Measurements from ENCODE around the gene CHRNG. TPM values are rescaled to one million over a fixed set of nuclear protein-coding genes. Genes with fewer than 3 reads are reported as not detected.

The CHRNG gene
- total RNA-seq, 1 donor from 2014 or later = not detected

- Mint-ChIP-seq H3K4me3 (no peak within 1 kb of the TSS), H3K27ac (no peak within 1 kb of the TSS), H3K27me3 (peaks cover 24% of the 10 kb centered on the region), H3K9me3 (no peaks in the 10 kb centered on the region), H3K4me1 (peaks cover 2% of the 10 kb centered on the region), H3K36me3 (ENCODE audit: low read depth) (no peaks in the 10 kb centered on the region)
- DNase-seq = no peak
- intact Hi-C loops (cut with micrococcal nuclease) = no loop called here
These were observed 19.7 kb upstream of the CHRNG start, which contains the start of gene PRSS56 for GRCh38 chr2:232519581-232520438. Gene PRSS56 (plus strand): TSS chr2:232520388. CDS start chr2:232520599, 211 bp downstream.

- H3K9me3 Mint-ChIP-seq = no peaks in the 10 kb centered on the region
- H3K36me3 Mint-ChIP-seq (ENCODE audit: low read depth) = no peaks in the 10 kb centered on the region
- no peak for DNase-seq
- intact Hi-C loops (cut with micrococcal nuclease) = no loop called here
- no peak overlapping the region for H3K27ac Mint-ChIP-seq
- H3K4me1 Mint-ChIP-seq = peaks cover 2% of the 10 kb centered on the region
- no peak overlapping the region for H3K4me3 Mint-ChIP-seq
- peaks cover 24% of the 10 kb centered on the region for H3K27me3 Mint-ChIP-seq
These were observed 19.0 kb upstream of the CHRNG start for GRCh38 chr2:232520489-232520888.

- Mint-ChIP-seq H3K27me3 (peaks cover 24% of the 10 kb centered on the region), H3K4me1 (peaks cover 2% of the 10 kb centered on the region), H3K9me3 (no peaks in the 10 kb centered on the region), H3K4me3 (no peak overlapping the region), H3K36me3 (ENCODE audit: low read depth) (no peaks in the 10 kb centered on the region), H3K27ac (no peak overlapping the region)
- intact Hi-C loops (cut with micrococcal nuclease) = no loop called here
- no peak for DNase-seq
These were observed 18.4 kb upstream of the CHRNG start for GRCh38 chr2:232521098-232521497.

GRCh38 chr2:232521959-232522622, 17.4 kb upstream of the CHRNG start:
- Mint-ChIP-seq H3K27ac (no peak overlapping the region), H3K36me3 (ENCODE audit: low read depth) (no peaks in the 10 kb centered on the region), H3K9me3 (no peaks in the 10 kb centered on the region), H3K4me3 (no peak overlapping the region), H3K4me1 (peaks cover 2% of the 10 kb centered on the region), H3K27me3 (peaks cover 28% of the 10 kb centered on the region)
- peak; percentile 90 for DNase-seq
- intact Hi-C loops (cut with micrococcal nuclease) = loop anchor here (2.0 kb wide), 1 partner anchor 75 kb away; no protein-coding TSS in a partner anchor

GRCh38 chr2:232522623-232523401, 16.7 kb upstream of the CHRNG start:
- Mint-ChIP-seq H3K4me1 (peaks cover 2% of the 10 kb centered on the region), H3K36me3 (ENCODE audit: low read depth) (no peaks in the 10 kb centered on the region), H3K27me3 (peaks cover 31% of the 10 kb centered on the region), H3K9me3 (no peaks in the 10 kb centered on the region), H3K4me3 (peak overlapping the region; percentile 47), H3K27ac (no peak overlapping the region)
- no peak for DNase-seq
- intact Hi-C loops (cut with micrococcal nuclease) = loop anchor here (2.0 kb wide), 1 partner anchor 76 kb away; no protein-coding TSS in a partner anchor

- intact Hi-C loops (cut with micrococcal nuclease) = loop anchor here (2.0 kb wide), 1 partner anchor 77 kb away; no protein-coding TSS in a partner anchor
These were observed 16.1 kb upstream of the CHRNG start for GRCh38 chr2:232523402-232523681.

GRCh38 chr2:232523682-232524597, 15.6 kb upstream of the CHRNG start:
- intact Hi-C loops (cut with micrococcal nuclease) = loop anchor here (2.0 kb wide), 1 partner anchor 77 kb away; no protein-coding TSS in a partner anchor
- no peaks in the 10 kb centered on the region for H3K9me3 Mint-ChIP-seq
- peak overlapping the region; percentile 41 for H3K4me3 Mint-ChIP-seq
- H3K4me1 Mint-ChIP-seq = peaks cover 6% of the 10 kb centered on the region
- H3K36me3 Mint-ChIP-seq (ENCODE audit: low read depth) = no peaks in the 10 kb centered on the region
- peak; percentile 70 for DNase-seq
- peaks cover 33% of the 10 kb centered on the region for H3K27me3 Mint-ChIP-seq
- no peak overlapping the region for H3K27ac Mint-ChIP-seq

More at GRCh38 chr2:232523402-232523681, 16.1 kb upstream of the CHRNG start:
- Mint-ChIP-seq H3K4me3 (peak overlapping the region; percentile 47), H3K9me3 (no peaks in the 10 kb centered on the region), H3K27me3 (peaks cover 33% of the 10 kb centered on the region), H3K27ac (no peak overlapping the region), H3K4me1 (peaks cover 3% of the 10 kb centered on the region), H3K36me3 (ENCODE audit: low read depth) (no peaks in the 10 kb centered on the region)
- no peak for DNase-seq

- Mint-ChIP-seq H3K27me3 (peaks cover 28% of the 10 kb centered on the region), H3K4me1 (peaks cover 7% of the 10 kb centered on the region), H3K4me3 (no peak overlapping the region), H3K27ac (no peak overlapping the region), H3K9me3 (no peaks in the 10 kb centered on the region), H3K36me3 (ENCODE audit: low read depth) (no peaks in the 10 kb centered on the region)
- intact Hi-C loops (cut with micrococcal nuclease) = no loop called here
- DNase-seq = no peak
These were observed 14.7 kb upstream of the CHRNG start for GRCh38 chr2:232524771-232525170.

- Mint-ChIP-seq H3K36me3 (ENCODE audit: low read depth) (no peaks in the 10 kb centered on the region), H3K27me3 (peaks cover 28% of the 10 kb centered on the region), H3K27ac (no peak overlapping the region), H3K4me3 (no peak overlapping the region), H3K4me1 (peaks cover 7% of the 10 kb centered on the region), H3K9me3 (no peaks in the 10 kb centered on the region)
- no peak for DNase-seq
- intact Hi-C loops (cut with micrococcal nuclease) = no loop called here
These were observed 14.3 kb upstream of the CHRNG start for GRCh38 chr2:232525199-232525598.

- Mint-ChIP-seq H3K4me3 (no peak within 1 kb of the TSS), H3K27ac (no peak within 1 kb of the TSS), H3K27me3 (peaks cover 25% of the 10 kb centered on the region), H3K36me3 (ENCODE audit: low read depth) (no peaks in the 10 kb centered on the region), H3K9me3 (no peaks in the 10 kb centered on the region), H3K4me1 (peaks cover 7% of the 10 kb centered on the region)
- intact Hi-C loops (cut with micrococcal nuclease) = no loop called here
- DNase-seq = no peak
These were observed 13.6 kb upstream of the CHRNG start, which contains the start of gene CHRND for GRCh38 chr2:232525791-232526371. Gene CHRND (plus strand): TSS chr2:232526160. CDS start chr2:232526216, 56 bp downstream.

GRCh38 chr2:232526372-232526941, 13.0 kb upstream of the CHRNG start:
- no peaks in the 10 kb centered on the region for H3K9me3 Mint-ChIP-seq
- no peaks in the 10 kb centered on the region for H3K36me3 Mint-ChIP-seq (ENCODE audit: low read depth)
- peaks cover 6% of the 10 kb centered on the region for H3K4me1 Mint-ChIP-seq
- DNase-seq = no peak
- H3K4me3 Mint-ChIP-seq = no peak overlapping the region
- intact Hi-C loops (cut with micrococcal nuclease) = no loop called here
- H3K27ac Mint-ChIP-seq = no peak overlapping the region
- peaks cover 24% of the 10 kb centered on the region for H3K27me3 Mint-ChIP-seq

- H3K4me3 Mint-ChIP-seq = no peak overlapping the region
- intact Hi-C loops (cut with micrococcal nuclease) = no loop called here
- no peak for DNase-seq
- no peaks in the 10 kb centered on the region for H3K36me3 Mint-ChIP-seq (ENCODE audit: low read depth)
- H3K4me1 Mint-ChIP-seq = peaks cover 6% of the 10 kb centered on the region
- H3K27ac Mint-ChIP-seq = no peak overlapping the region
- peaks cover 21% of the 10 kb centered on the region for H3K27me3 Mint-ChIP-seq
- H3K9me3 Mint-ChIP-seq = no peaks in the 10 kb centered on the region
These were observed 11.5 kb upstream of the CHRNG start for GRCh38 chr2:232527905-232528470.
